Measurements from ENCODE around the gene PGF. TPM values are rescaled to one million over a fixed set of nuclear protein-coding genes. Genes with fewer than 3 reads are reported as not detected.

Gene PGF
- total RNA-seq, 6 experiments from 2014 or later: 0.55 to 4.2 (median 2.1) TPM

DNA sequence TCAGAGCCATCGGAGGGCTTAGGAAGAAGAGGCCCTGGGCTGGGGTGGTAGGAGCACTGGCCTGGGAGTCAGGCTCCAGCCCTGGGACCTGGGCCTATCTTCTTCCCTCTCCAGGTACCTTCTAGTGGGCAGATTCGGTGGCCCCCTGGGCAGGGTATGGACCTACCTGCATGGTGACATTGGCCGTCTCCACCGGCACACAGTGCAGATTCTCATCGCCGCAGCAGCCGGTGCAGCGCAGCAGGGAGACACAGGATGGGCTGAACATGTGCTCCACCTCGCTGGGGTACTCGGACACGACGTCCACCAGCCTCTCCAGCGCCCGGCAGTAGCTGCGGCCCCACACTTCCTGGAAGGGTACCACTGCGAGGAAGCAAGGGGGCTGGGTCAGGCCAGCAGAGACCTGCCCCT, 6.2 kb downstream of the PGF start:
- H3K4me1 ChIP-seq: peaks cover 0 to 9% (median 4%) of the 10 kb centered on the region in 4 donors
- H3K27me3 ChIP-seq: no peaks in the 10 kb centered on the region
- intact Hi-C loops (cut with DNase I): loop anchor here (5.0 to 10.0 kb wide), 2 partner anchors 136 to 143 kb away; no protein-coding TSS in a partner anchor
- H3K36me3 ChIP-seq: no peaks in the 10 kb centered on the region
- DNase-seq (no peak), ATAC-seq (no peak)
- H3K27ac ChIP-seq: no peak overlapping the region
- H3K4me3 ChIP-seq: no peak overlapping the region
- TF ChIP-seq POLR2A (IDR thresholded peaks at IDR 0.05): no peak
- TF ChIP-seq, protein P1, sequence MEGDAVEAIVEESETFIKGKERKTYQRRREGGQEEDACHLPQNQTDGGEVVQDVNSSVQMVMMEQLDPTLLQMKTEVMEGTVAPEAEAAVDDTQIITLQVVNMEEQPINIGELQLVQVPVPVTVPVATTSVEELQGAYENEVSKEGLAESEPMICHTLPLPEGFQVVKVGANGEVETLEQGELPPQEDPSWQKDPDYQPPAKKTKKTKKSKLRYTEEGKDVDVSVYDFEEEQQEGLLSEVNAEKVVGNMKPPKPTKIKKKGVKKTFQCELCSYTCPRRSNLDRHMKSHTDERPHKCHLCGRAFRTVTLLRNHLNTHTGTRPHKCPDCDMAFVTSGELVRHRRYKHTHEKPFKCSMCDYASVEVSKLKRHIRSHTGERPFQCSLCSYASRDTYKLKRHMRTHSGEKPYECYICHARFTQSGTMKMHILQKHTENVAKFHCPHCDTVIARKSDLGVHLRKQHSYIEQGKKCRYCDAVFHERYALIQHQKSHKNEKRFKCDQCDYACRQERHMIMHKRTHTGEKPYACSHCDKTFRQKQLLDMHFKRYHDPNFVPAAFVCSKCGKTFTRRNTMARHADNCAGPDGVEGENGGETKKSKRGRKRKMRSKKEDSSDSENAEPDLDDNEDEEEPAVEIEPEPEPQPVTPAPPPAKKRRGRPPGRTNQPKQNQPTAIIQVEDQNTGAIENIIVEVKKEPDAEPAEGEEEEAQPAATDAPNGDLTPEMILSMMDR (IDR thresholded peaks at IDR 0.05): no peak
- WGBS (ENCODE audit: insufficient coverage, low coverage, low lambda C conversion rate, missing lambda C conversion rate): 100% methylated on average over 1 of the region's 16 CpGs
- no peaks in the 10 kb centered on the region for H3K9me3 ChIP-seq

DNA sequence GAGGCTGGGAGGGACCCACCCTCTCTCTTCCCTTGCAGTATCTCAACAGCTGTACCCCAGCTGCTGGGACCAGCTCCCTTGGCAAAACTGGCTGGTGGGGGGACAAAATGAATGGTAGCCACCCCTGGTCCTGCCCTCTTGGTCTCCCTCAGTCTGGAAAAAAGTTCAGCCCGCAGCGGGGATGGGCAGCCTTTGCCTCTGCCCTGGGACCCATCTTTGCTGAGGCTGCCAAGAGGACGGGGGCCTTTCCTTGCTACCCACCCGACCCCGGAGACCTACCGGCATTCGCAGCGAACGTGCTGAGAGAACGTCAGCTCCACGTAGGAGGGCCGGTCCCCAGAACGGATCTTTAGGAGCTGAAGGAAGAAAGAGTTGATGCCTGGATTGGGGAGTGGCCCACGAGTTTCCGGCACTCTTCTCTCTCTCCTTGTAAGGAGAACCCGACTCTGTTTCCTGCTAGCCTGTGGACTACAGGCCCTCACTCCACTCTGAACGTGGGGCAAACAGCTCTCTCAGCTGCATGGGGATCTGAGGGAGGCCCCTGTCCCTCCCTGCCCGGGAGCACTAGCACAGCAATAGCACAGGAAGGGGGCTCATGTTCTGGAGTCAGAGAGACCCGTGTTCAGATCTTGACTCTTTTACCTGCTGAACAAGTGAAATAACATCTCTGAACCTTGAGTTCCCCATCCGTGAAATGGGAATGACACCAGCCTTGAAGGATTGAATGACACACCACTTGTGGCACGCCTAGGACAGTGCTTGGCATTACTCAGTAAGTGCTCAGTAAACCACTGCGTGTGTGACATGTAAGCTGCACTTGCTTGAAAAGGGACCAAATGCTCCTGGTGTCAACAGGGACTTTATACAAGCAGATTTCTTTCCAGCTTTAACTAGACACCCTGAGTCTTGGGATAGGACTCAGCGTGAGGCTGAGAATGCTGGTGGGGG, 6.9 kb downstream of the PGF start:
- WGBS (ENCODE audit: insufficient coverage, low coverage, low lambda C conversion rate, missing lambda C conversion rate): 78% methylated on average over 9 of the region's 23 CpGs
- ATAC-seq (no peak), DNase-seq (no peak)
- TF ChIP-seq, protein P1 (IDR thresholded peaks at IDR 0.05): no peak
- no peak for TF ChIP-seq POLR2A (IDR thresholded peaks at IDR 0.05)
- no peak overlapping the region for H3K4me3 ChIP-seq
- peaks cover 0 to 9% (median 4%) of the 10 kb centered on the region in 4 donors for H3K4me1 ChIP-seq
- no peaks in the 10 kb centered on the region for H3K9me3 ChIP-seq
- H3K36me3 ChIP-seq: no peaks in the 10 kb centered on the region
- intact Hi-C loops (cut with DNase I): loop anchor here (5.0 to 10.0 kb wide), 2 partner anchors 136 to 144 kb away; no protein-coding TSS in a partner anchor
- H3K27ac ChIP-seq: no peak overlapping the region
- no peaks in the 10 kb centered on the region for H3K27me3 ChIP-seq

DNA sequence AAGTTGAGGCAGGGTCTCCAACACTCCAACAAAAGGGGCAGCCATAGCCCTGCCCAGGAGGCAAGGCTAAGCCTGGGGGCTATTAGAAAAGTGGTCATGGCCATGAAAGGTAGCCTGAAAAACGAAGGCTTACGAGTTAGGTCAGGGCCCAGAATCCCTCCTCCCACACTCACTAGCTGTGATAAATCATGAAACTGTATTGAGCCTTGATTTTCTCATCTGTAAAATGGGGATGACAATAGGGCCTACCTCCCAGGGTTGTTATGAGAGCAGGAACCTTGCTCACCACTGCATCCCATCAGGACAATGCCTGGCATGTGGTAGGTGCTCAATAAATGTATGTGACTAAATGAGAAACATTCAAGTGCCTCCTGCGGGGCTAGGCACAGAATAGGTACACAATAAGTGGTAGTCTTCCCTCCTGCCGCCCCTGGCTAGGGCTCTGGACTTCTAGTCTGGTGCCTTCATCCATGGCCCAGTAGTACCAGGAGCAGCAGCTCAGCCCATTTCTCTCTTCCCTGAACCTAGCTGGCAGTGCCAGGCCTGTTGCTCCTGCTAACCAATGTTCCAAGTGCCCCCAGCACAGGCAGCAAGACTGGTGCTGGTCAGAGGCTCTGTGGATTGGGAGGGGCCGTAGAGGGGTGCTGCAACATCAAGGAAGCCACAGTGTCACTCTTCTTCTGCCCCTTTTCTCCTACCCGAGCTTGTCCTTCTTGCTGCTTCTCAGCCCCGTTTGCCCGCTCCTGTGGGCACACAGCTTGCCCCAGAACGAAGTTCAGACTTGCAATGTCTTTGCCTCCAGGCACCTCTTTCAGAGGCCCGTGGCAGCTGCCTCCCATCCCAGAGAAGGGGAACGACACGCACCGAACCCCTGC, 7.8 kb downstream of the PGF start:
- Histone ChIP-seq H3K9me3 (no peaks in the 10 kb centered on the region), H3K4me3 (no peak overlapping the region), H3K27me3 (no peaks in the 10 kb centered on the region), H3K4me1 (peaks cover 0 to 9% (median 4%) of the 10 kb centered on the region in 4 donors), H3K27ac (no peak overlapping the region), H3K36me3 (no peaks in the 10 kb centered on the region)
- 66% methylated on average over 5 of the region's 13 CpGs for whole genome bisulfite sequencing (ENCODE audit: insufficient coverage, low coverage, low lambda C conversion rate, missing lambda C conversion rate)
- ATAC-seq (no peak), DNase-seq (no peak)
- TF ChIP-seq, protein P1 (IDR thresholded peaks at IDR 0.05): no peak
- TF ChIP-seq POLR2A (IDR thresholded peaks at IDR 0.05): no peak
- intact Hi-C loops (cut with DNase I): loop anchor here (5.0 to 10.0 kb wide), 2 partner anchors 137 to 145 kb away; no protein-coding TSS in a partner anchor

DNA sequence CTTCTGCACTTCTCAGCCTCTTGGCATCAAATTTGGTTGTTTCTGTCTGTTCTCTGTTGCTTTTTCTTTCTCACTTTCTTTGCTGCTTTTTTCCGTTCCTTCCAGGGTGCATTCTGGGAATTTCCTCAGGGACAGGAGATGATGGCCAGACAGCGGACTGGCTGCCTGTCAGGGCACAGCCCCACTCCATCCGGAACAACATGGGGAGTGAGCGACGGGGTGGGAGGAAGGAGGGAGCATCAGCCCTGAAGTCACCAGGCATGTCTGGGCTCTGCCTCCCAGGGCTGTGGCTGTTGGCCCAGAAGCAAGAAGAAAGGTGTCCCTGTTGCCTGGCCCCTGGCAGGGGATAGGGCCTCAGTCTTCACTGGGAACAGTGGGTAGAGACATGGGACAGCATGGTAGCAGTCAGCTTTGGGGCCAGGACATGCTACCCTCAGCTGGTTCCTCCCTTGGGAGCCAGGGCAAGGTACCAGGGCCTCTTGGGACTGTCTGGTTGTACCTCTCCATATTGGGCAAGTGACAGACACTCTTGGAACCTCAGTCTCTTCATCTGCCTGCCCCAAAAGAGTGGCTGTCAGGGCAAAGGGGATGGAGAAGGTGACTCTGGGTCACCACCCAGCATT, 8.6 kb downstream of the PGF start:
- no peak overlapping the region for H3K4me3 ChIP-seq
- ATAC-seq (no peak), DNase-seq (no peak)
- H3K9me3 ChIP-seq: no peaks in the 10 kb centered on the region
- TF ChIP-seq, protein P1 (IDR thresholded peaks at IDR 0.05): no peak
- TF ChIP-seq POLR2A (IDR thresholded peaks at IDR 0.05): no peak
- H3K36me3 ChIP-seq: no peaks in the 10 kb centered on the region
- no peak overlapping the region for H3K27ac ChIP-seq
- no peaks in the 10 kb centered on the region for H3K27me3 ChIP-seq
- WGBS (ENCODE audit: insufficient coverage, low coverage, low lambda C conversion rate, missing lambda C conversion rate): 28% methylated on average over 3 of the region's 5 CpGs
- H3K4me1 ChIP-seq: peaks cover 0 to 12% (median 5%) of the 10 kb centered on the region in 4 donors
- intact Hi-C loops (cut with DNase I): loop anchor here (5.0 to 10.0 kb wide), 2 partner anchors 138 to 146 kb away; no protein-coding TSS in a partner anchor
